Activated B cell treated with CpG ODN at 0.5 μM for 24 hours (primary cell): ENCODE data around the gene GIMD1. TPM values are rescaled to one million over a fixed set of nuclear protein-coding genes. Genes with fewer than 3 reads are reported as not detected.
"Not testable (repeated sequence)": the region's sequence is repeated elsewhere in the genome, so short reads cannot be mapped to it uniquely, and the experiment has no call there.

ENCODE experiments used
- ATAC-seq: fragments of 200-7000 bp; cut with Tn5 transposase; one replicate; pipeline ENCODE4 v1.10.0; 2021; ENCODE audit warnings: low read depth, mild to moderate bottlenecking, moderate library complexity
- CTCF ChIA-PET: fragments of 350-600 bp; sonication (Branson Sonifier 250); formaldehyde crosslinking; loops from one replicate; lab custom pipeline; 2021; ENCODE audit warnings: antibody characterized with exemption; lab: Charles Lee
- POLR2A ChIA-PET: fragments of 350-600 bp; sonication (Branson Sonifier 250); formaldehyde crosslinking; loops from one replicate; lab custom pipeline; 2021; ENCODE audit warnings: antibody characterized with exemption; lab: Charles Lee
- DNase-seq: peaks from one replicate; pipeline ENCODE4 v3.0.0; 2022
- H3K27ac Mint-ChIP-seq: one replicate; pipeline ENCODE4 v1.8.0; 2020; ENCODE audit warnings: mixed read lengths
- H3K27me3 Mint-ChIP-seq: one replicate; pipeline ENCODE4 v1.8.0; 2021; ENCODE audit warnings: mixed read lengths
- H3K36me3 Mint-ChIP-seq: one replicate; pipeline ENCODE4 v1.8.0; 2021; ENCODE audit warnings: low read depth, mixed read lengths
- H3K4me1 Mint-ChIP-seq: one replicate; pipeline ENCODE4 v1.8.0; 2021; ENCODE audit warnings: mixed read lengths
- H3K4me3 Mint-ChIP-seq: one replicate; pipeline ENCODE4 v1.8.0; 2020; ENCODE audit warnings: mild to moderate bottlenecking, mixed read lengths
- H3K9me3 Mint-ChIP-seq: one replicate; pipeline ENCODE4 v1.8.0; 2020; ENCODE audit warnings: mixed read lengths
- CTCF ChIP-seq: fragments of 200-600 bp; IDR thresholded peaks from one replicate; pipeline ENCODE4 v1.8.0; 2022; ENCODE audit warnings: antibody characterized with exemption, mild to moderate bottlenecking
- intact Hi-C: fragments of 100-400 bp; cut with micrococcal nuclease; formaldehyde crosslinking; loops from one replicate; pipeline ENCODE4 v1.15.1; 2024
- total RNA-seq: library from RNA; stranded (reverse); gene quantifications from 2 replicates; pipeline ENCODE4 v1.2.3, GENCODE V29; 2022

GIMD1 gene
- total RNA-seq, 1 donor from 2014 or later = not detected

GRCh38 chr4:106334741-106335470 lies 33.7 kb downstream of the GIMD1 start:
- peaks cover 2% of the 10 kb centered on the region for H3K4me1 Mint-ChIP-seq
- H3K9me3 Mint-ChIP-seq = peaks cover 11% of the 10 kb centered on the region
- H3K27me3 Mint-ChIP-seq = no peaks in the 10 kb centered on the region
- H3K27ac Mint-ChIP-seq = no peak overlapping the region
- ATAC-seq (no peak), DNase-seq (no peak)
- no peak for TF ChIP-seq CTCF
- POLR2A ChIA-PET = no interaction called here
- CTCF ChIA-PET = no interaction called here
- H3K36me3 Mint-ChIP-seq = peaks cover 81% of the 10 kb centered on the region
- H3K4me3 Mint-ChIP-seq = no peak overlapping the region
- intact Hi-C loops = no loop called here

GRCh38 chr4:106333186-106333585 lies 35.4 kb downstream of the GIMD1 start:
- no peaks in the 10 kb centered on the region for H3K4me1 Mint-ChIP-seq
- ATAC-seq = no peak
- intact Hi-C loops = loop anchor here (2.0 kb wide), 1 partner anchor 16 kb away; the partner anchor contains the start of genes AIMP1 and TBCK
- H3K9me3 Mint-ChIP-seq = peaks cover 11% of the 10 kb centered on the region
- ChIA-PET CTCF (no interaction called here), POLR2A (no interaction called here)
- DNase-seq = no peak
- H3K27me3 Mint-ChIP-seq = no peaks in the 10 kb centered on the region
- H3K4me3 Mint-ChIP-seq = no peak overlapping the region
- no peak for TF ChIP-seq CTCF
- no peak overlapping the region for H3K27ac Mint-ChIP-seq
- peaks cover 80% of the 10 kb centered on the region for H3K36me3 Mint-ChIP-seq

GRCh38 chr4:106329041-106329618 lies 39.4 kb downstream of the GIMD1 start:
- ATAC-seq (peak; percentile 64), DNase-seq (no peak)
- intact Hi-C loops = loop anchor here (1.0 kb wide), 1 partner anchor 1408 kb away; no protein-coding TSS in a partner anchor
- H3K36me3 Mint-ChIP-seq = peaks cover 71% of the 10 kb centered on the region
- no peaks in the 10 kb centered on the region for H3K4me1 Mint-ChIP-seq
- POLR2A ChIA-PET = no interaction called here
- H3K27me3 Mint-ChIP-seq = no peaks in the 10 kb centered on the region
- no peaks in the 10 kb centered on the region for H3K9me3 Mint-ChIP-seq
- no peak overlapping the region for H3K27ac Mint-ChIP-seq
- CTCF ChIA-PET = interaction anchor here (0.6 kb wide), 1 partner anchor 1690 kb away, joined by 3 read pairs; no protein-coding TSS in a partner anchor
- no peak overlapping the region for H3K4me3 Mint-ChIP-seq
- peak; percentile 51 for TF ChIP-seq CTCF

- Mint-ChIP-seq H3K36me3 (peaks cover 56% of the 10 kb centered on the region), H3K27ac (no peak overlapping the region), H3K4me1 (peaks cover 3% of the 10 kb centered on the region), H3K27me3 (no peaks in the 10 kb centered on the region), H3K4me3 (no peak overlapping the region), H3K9me3 (no peaks in the 10 kb centered on the region)
- ATAC-seq = no peak
- ChIA-PET POLR2A (no interaction called here), CTCF (no interaction called here)
- intact Hi-C loops = no loop called here
- TF ChIP-seq CTCF = no peak
- DNase-seq = no peak
These were observed 42.8 kb downstream of the GIMD1 start for GRCh38 chr4:106325800-106326199.

GRCh38 chr4:106323119-106323518 lies 45.5 kb downstream of the GIMD1 start:
- Mint-ChIP-seq H3K27ac (no peak overlapping the region), H3K27me3 (no peaks in the 10 kb centered on the region), H3K4me1 (peaks cover 17% of the 10 kb centered on the region), H3K4me3 (no peak overlapping the region), H3K9me3 (no peaks in the 10 kb centered on the region), H3K36me3 (peaks cover 48% of the 10 kb centered on the region)
- DNase-seq (no peak), ATAC-seq (no peak)
- intact Hi-C loops = no loop called here
- TF ChIP-seq CTCF = no peak
- ChIA-PET CTCF (no interaction called here), POLR2A (no interaction called here)

GRCh38 chr4:106321814-106322213 lies 46.8 kb downstream of the GIMD1 start:
- intact Hi-C loops, H3K9me3 Mint-ChIP-seq, CTCF ChIA-PET, POLR2A ChIA-PET, H3K27ac Mint-ChIP-seq, ATAC-seq, H3K4me3 Mint-ChIP-seq, H3K27me3 Mint-ChIP-seq, DNase-seq: not testable (repeated sequence)
- Mint-ChIP-seq H3K4me1 (peaks cover 18% of the 10 kb centered on the region), H3K36me3 (peaks cover 35% of the 10 kb centered on the region)

- DNase-seq, H3K27ac Mint-ChIP-seq, H3K27me3 Mint-ChIP-seq, POLR2A ChIA-PET, ATAC-seq, CTCF ChIA-PET, intact Hi-C loops, H3K9me3 Mint-ChIP-seq, H3K4me3 Mint-ChIP-seq: not testable (repeated sequence)
- Mint-ChIP-seq H3K4me1 (peaks cover 18% of the 10 kb centered on the region), H3K36me3 (peaks cover 31% of the 10 kb centered on the region)
These were observed 47.4 kb downstream of the GIMD1 start for GRCh38 chr4:106321168-106321567.
